Hepatocyte (in vitro differentiated cells): ENCODE results near the gene BCAS1. TPM values are rescaled to one million over a fixed set of nuclear protein-coding genes. Genes with fewer than 3 reads are reported as not detected.

Source experiments
- DNase-seq: peaks from one replicate; pipeline ENCODE4 v3.0.0-alpha.2; 2016; ENCODE audit warnings: low spot score
- H2AFZ ChIP-seq: fragments of 200-600 bp; sonication (generic); 2 replicates; pipeline ENCODE4 v1.6.0; 2016; ENCODE audit warnings: antibody characterized with exemption, mild to moderate bottlenecking
- H3K27ac ChIP-seq: fragments of 200-600 bp; sonication (generic); 2 replicates; pipeline ENCODE4 v1.5.1; 2016; ENCODE audit warnings: mild to moderate bottlenecking
- H3K27me3 ChIP-seq: fragments of 200-600 bp; sonication (generic); 2 replicates; pipeline ENCODE4 v1.6.1; 2016
- H3K36me3 ChIP-seq: fragments of 200-600 bp; sonication (generic); replicated peaks from 2 replicates; pipeline ENCODE4 v1.5.1; 2016; ENCODE audit warnings: low read depth; ENCODE audit not compliant: insufficient read depth
- H3K4me1 ChIP-seq: fragments of 200-600 bp; sonication (generic); 2 replicates; pipeline ENCODE4 v1.5.1; 2016; ENCODE audit warnings: mild to moderate bottlenecking, moderate library complexity; ENCODE audit not compliant: insufficient read depth
- H3K4me2 ChIP-seq: fragments of 200-600 bp; sonication (generic); 2 replicates; pipeline ENCODE4 v1.6.0; 2016
- H3K4me3 ChIP-seq: fragments of 200-600 bp; sonication (generic); 2 replicates; pipeline ENCODE4 v1.5.1; 2016; ENCODE audit warnings: mild to moderate bottlenecking
- H3K79me2 ChIP-seq: fragments of 200-600 bp; sonication (generic); 2 replicates; pipeline ENCODE4 v1.6.0; 2017; ENCODE audit warnings: mild to moderate bottlenecking
- H3K9me2 ChIP-seq: fragments of 200-600 bp; sonication (generic); replicated peaks from 2 replicates; pipeline ENCODE4 v1.6.0; 2017; ENCODE audit warnings: mild to moderate bottlenecking; ENCODE audit not compliant: insufficient read depth
- H3K9me3 ChIP-seq: fragments of 200-600 bp; sonication (generic); 2 replicates; pipeline ENCODE4 v1.5.1; 2016; ENCODE audit warnings: low read depth, mild to moderate bottlenecking
- H4K20me1 ChIP-seq: fragments of 200-600 bp; sonication (generic); 2 replicates; pipeline ENCODE4 v1.6.0; 2016; ENCODE audit warnings: mild to moderate bottlenecking; ENCODE audit not compliant: insufficient read depth, poor library complexity, severe bottlenecking
- CTCF ChIP-seq: fragments of 200-600 bp; sonication (generic); IDR thresholded peaks from 2 replicates; pipeline ENCODE4 v1.5.1; 2016; ENCODE audit warnings: antibody characterized with exemption, mild to moderate bottlenecking; ENCODE audit not compliant: poor library complexity
- EZH2 ChIP-seq: fragments of 200-600 bp; sonication (generic); IDR thresholded peaks from 2 replicates; pipeline ENCODE4 v1.6.1; 2016; ENCODE audit warnings: antibody characterized with exemption, mild to moderate bottlenecking, borderline replicate concordance
- EZH2phosphoT487 ChIP-seq: fragments of 200-600 bp; sonication (generic); IDR thresholded peaks from one replicate; pipeline ENCODE4 v1.6.1; 2018; ENCODE audit warnings: antibody characterized with exemption, mild to moderate bottlenecking, low read depth, moderate library complexity; ENCODE audit not compliant: unreplicated experiment, severe bottlenecking
- WGBS: methylation state at CpG from one replicate; pipeline ENCODE4 v1.1.6; 2016; ENCODE audit warnings: low lambda C conversion rate; ENCODE audit errors: missing lambda C conversion rate; 5-methylcytosine and 5-hydroxymethylcytosine counted together
- polyA plus RNA-seq: library from polyadenylated mRNA; unstranded; fragments of >200 nt; fragmentation: Nextera tagmentation; extraction: Ambion mirVana; gene quantifications from 2 replicates; pipeline ENCODE4 v1.2.1, GENCODE V29; 2016
- total RNA-seq: library from RNA; depleted of rRNA; stranded (reverse); fragments of >200 nt; gene quantifications from 2 replicates; pipeline ENCODE4 v1.2.3, GENCODE V29; 2014

Gene BCAS1
- total and polyA plus RNA-seq, 2 experiments from 2014 or later: 4.9 to 9.8 TPM

GRCh38 chr20:53964501-53965253 is 105.7 kb downstream of the BCAS1 start:
- no peak overlapping the region for H3K4me2 ChIP-seq
- WGBS: 97% methylated on average over 4 of the region's 4 CpGs

GRCh38 chr20:53964067-53964466 is 106.3 kb downstream of the BCAS1 start:
- Histone ChIP-seq H3K79me2 (no peaks in the 10 kb centered on the region), H3K4me3 (no peak overlapping the region), H4K20me1 (no peaks in the 10 kb centered on the region), H3K4me1 (peaks cover 9% of the 10 kb centered on the region), H3K36me3 (no peaks in the 10 kb centered on the region), H2AFZ (no peak overlapping the region), H3K9me2 (peaks cover 4% of the 10 kb centered on the region), H3K27me3 (no peaks in the 10 kb centered on the region), H3K9me3 (no peaks in the 10 kb centered on the region), H3K27ac (no peak overlapping the region), H3K4me2 (no peak overlapping the region)
- DNase-seq: no peak
- TF ChIP-seq EZH2phosphoT487: no peak
- no peak for TF ChIP-seq CTCF
- TF ChIP-seq EZH2: no peak
- 73% methylated on average over 3 of the region's 3 CpGs for WGBS

More at GRCh38 chr20:53964501-53965253, 105.7 kb downstream of the BCAS1 start:
- no peak overlapping the region for H3K4me3 ChIP-seq
- peaks cover 4% of the 10 kb centered on the region for H3K9me2 ChIP-seq
- no peak for TF ChIP-seq EZH2
- no peaks in the 10 kb centered on the region for H3K79me2 ChIP-seq
- no peak overlapping the region for H2AFZ ChIP-seq
- H3K4me1 ChIP-seq: peaks cover 9% of the 10 kb centered on the region
- H3K36me3 ChIP-seq: no peaks in the 10 kb centered on the region
- no peak overlapping the region for H3K27ac ChIP-seq
- no peaks in the 10 kb centered on the region for H3K27me3 ChIP-seq
- H4K20me1 ChIP-seq: no peaks in the 10 kb centered on the region
- DNase-seq: no peak
- no peaks in the 10 kb centered on the region for H3K9me3 ChIP-seq

- 91% methylated on average over 9 of the region's 9 CpGs for WGBS
- H3K79me2 ChIP-seq: no peaks in the 10 kb centered on the region
- DNase-seq: no peak
Observed at GRCh38 chr20:53963635-53964034, 106.8 kb downstream of the BCAS1 start.

More at GRCh38 chr20:53963635-53964034, 106.8 kb downstream of the BCAS1 start:
- H3K27ac ChIP-seq: no peak overlapping the region
- no peaks in the 10 kb centered on the region for H3K36me3 ChIP-seq
- no peak overlapping the region for H3K4me2 ChIP-seq
- H3K4me1 ChIP-seq: peaks cover 9% of the 10 kb centered on the region
- peaks cover 4% of the 10 kb centered on the region for H3K9me2 ChIP-seq
- H4K20me1 ChIP-seq: no peaks in the 10 kb centered on the region
- H3K4me3 ChIP-seq: no peak overlapping the region
- H2AFZ ChIP-seq: no peak overlapping the region
- no peaks in the 10 kb centered on the region for H3K9me3 ChIP-seq
- TF ChIP-seq CTCF: no peak
- TF ChIP-seq EZH2: no peak
- no peak for TF ChIP-seq EZH2phosphoT487
- H3K27me3 ChIP-seq: no peaks in the 10 kb centered on the region
